HG03571 (cell line): Measurements from ENCODE around the gene TMEM31.
"Not testable (repeated sequence)": the region's sequence is repeated elsewhere in the genome, so short reads cannot be mapped to it uniquely, and the experiment has no call there.

Experiments used
- ATAC-seq: cut with Tn5 transposase; IDR thresholded peaks from one replicate; pipeline ENCODE4 v1.9.1; 2021; ENCODE audit not compliant: unreplicated experiment

Gene TMEM31

DNA sequence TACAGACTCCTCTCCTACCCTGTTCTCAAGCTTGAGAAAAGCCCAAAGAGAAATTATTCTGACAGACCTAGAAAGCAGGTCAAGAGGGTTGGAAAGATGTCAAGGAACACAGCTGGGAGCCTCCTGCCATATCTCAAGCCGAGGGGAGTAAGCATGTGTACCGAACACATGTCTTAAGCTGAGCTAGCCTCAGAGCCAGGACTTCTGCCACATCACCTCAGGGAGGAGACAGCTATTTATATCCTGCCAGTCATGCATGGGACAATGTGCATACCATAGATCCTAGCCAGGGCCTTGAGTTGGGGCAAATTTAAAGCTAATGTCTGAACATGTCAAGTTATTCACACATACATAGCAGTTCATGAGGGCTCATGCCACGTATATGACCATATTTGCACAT, 11.8 kb downstream of the TMEM31 start:
- ATAC-seq = no peak

- no peak for ATAC-seq
These were observed 15.8 kb downstream of the TMEM31 start for GRCh38 chrX:103726477-103726876.

DNA sequence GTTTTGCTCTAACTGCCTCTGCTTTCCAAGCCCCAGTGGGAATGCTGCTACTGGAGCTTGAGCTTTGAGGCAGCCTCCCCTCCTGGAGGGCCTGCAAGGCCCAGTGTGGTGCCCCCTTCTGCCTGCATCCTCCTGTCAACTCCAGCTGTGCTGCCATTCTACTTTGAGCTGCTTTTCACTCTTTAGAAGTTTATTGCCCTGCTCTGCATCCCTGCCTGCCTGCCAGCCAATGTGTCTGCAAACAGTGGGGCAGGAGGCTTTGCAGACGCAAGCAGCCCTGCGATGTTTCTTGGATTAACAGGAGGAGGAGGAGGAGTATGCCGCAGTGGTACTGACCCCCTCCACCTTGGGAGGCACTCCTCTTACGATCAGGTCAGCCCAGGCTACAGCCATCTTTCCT, 16.4 kb downstream of the TMEM31 start:
- ATAC-seq = no peak

GRCh38 chrX:103729015-103729414, 18.3 kb downstream of the TMEM31 start:
- ATAC-seq = no peak

DNA sequence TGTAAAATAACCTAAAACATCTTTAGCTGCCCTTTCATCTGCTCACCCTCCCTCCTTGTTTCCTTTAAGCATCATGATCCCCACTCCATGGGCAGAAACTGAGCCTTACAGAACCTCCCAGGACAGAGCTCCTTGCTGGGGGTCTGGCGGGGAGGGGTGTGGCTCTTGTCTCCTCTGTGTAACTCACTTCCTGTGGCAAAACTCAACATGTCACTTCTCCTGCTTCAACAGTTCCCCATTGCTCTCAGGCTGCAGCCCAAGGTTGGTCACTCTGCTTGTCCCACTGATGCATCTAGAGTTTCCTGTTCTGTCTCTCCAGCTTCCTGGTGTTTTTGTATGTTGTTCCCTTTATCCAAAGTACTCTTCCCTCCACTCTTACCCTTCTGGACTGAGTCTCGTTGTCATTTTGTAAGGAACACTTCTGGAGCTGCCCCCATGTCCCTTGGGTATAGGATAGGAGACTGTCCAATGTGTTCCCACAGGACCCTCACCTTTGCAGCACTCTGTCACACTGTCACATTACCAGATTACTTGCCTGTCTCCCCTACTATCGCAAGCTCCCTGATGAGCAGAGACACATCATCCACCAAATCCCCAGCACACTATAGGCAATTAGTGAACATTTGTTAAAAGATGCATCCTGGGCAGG, 19.6 kb downstream of the TMEM31 start:
- no peak for ATAC-seq

GRCh38 chrX:103730796-103731493, 20.2 kb downstream of the TMEM31 start:
- no peak for ATAC-seq

DNA sequence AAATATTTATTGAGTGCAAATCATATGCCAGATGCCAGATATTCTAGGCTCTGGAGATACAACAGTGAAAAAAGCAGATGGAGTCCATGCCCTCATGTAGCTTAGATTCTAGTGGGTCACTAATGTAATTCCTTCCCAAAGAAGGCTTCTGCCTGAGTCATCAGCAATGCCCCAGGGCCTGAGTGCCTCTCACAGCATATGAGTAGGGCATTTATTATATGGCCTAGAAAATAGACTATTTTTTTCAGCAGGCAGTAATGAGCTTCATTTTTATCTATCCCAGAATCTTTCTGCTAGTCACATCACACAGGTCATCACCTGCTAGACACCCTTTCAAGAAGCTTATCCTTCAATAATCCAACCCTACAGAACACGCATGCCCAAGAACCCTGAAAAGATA, 22.3 kb downstream of the TMEM31 start:
- no peak for ATAC-seq

DNA sequence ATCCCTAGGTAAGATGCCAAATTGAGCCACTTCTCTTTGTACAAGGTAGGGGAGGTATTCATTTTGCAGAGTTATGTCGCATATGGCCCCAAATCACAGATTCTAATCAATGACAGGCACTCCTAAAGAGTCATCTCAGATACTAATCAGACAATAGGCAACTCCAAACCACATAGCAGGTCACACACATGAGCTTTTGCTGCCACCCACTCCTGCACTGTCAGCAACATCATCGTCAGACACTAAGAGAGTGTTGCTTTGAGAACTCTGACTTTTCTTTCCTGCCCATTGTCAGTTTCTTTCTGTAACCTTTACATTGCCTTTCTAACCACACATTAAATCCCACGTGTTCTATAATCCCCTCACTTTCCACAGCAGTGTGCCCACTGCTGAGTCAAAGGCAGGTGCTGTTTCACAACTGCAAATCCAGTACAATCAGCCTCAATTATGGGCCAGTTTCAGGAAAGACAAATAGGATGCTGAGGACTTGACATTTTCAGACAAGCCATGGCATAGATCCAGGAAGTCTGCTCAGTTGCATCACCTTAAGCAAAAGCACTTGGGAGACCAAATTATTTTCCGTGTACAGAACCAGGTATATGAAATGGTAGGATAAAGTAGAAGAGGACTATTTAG, 23.5 kb downstream of the TMEM31 start:
- ATAC-seq = no peak

GRCh38 chrX:103737696-103738095, 27.0 kb downstream of the TMEM31 start:
- no peak for ATAC-seq

GRCh38 chrX:103739421-103739820, 28.7 kb downstream of the TMEM31 start:
- ATAC-seq = no peak

DNA sequence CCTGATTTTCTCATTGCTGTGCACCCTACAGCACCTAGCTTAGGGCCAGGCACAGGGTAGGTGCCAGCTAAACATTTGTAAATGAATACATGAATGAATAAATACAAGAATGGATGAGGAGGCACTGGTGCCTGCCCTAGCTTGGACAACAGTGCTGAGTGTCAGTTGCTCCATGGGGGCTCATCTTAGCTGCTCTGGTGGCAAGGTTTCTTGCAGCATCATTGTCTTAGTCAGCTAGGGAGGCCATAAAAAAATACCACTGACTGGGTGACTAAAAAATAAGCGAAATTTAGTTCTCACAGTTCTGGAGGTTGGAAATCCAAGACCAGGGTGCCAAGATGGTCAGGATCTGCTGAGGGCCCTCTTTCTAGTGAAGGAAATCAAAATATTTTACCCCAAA, 31.2 kb downstream of the TMEM31 start:
- no peak for ATAC-seq

- no peak for ATAC-seq
These were observed 31.6 kb downstream of the TMEM31 start for GRCh38 chrX:103742339-103742738.

- no peak for ATAC-seq
These were observed 36.5 kb downstream of the TMEM31 start for GRCh38 chrX:103747163-103747562.

GRCh38 chrX:103754401-103754800, 43.7 kb downstream of the TMEM31 start:
- no peak for ATAC-seq

DNA sequence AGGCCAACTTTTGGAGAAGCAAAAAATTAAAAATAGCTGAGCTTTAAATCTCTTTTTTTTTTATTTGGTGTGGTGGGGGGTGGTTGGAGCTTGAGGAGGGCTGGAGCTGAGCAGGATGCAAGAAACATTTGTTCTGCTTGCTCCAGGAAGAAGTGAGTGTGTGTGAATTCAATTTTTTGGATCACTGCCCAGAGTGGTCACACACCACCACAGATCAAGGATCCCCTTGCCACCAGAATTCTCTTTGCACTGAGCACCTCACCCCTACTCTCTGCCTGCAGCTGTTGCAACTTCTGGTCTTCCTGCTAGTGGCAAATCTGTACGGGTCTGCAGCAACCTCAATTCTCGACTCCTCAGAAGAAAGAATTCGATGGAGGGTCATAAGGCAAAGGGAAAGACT, 46.0 kb downstream of the TMEM31 start:
- ATAC-seq = no peak

GRCh38 chrX:103758555-103758954, 47.8 kb downstream of the TMEM31 start:
- ATAC-seq = no peak

DNA sequence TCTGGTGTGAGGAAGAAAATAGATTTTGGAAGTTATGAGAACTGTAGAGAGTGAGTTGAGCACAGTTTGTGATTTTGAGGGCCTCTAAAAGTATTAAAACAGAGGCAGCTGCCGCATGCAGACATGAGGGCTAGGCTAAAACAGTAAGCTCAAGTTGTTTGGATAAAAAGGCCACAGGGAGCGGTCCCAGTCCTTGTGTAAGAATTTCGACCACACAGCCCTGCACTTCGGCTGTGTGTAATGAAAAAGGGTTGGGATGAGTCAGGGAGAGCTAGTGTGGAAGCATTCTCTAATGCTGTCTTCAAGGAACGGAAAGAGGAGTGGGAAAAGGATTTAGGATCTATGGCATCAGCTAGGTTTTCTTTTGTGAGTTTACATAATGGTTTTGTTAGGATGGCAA, 52.8 kb downstream of the TMEM31 start:
- ATAC-seq = not testable (repeated sequence)
